Tibial nerve (tissue), 4 donors: Measurements from ENCODE around the gene CCAR1. TPM values are rescaled to one million over a fixed set of nuclear protein-coding genes. Genes with fewer than 3 reads are reported as not detected.

Experiments
- DNase-seq, 2 donors: peaks; one replicate each; pipeline ENCODE4 v3.0.0-alpha.2; 2019; ENCODE audit warnings: low spot score in 2 of 2
- H3K27ac ChIP-seq, 4 donors: fragments of 200-600 bp; sonication (generic) in 3 of 4; one replicate each; pipeline ENCODE4 v1.5.1; 2017 to 2019; ENCODE audit warnings: mild to moderate bottlenecking in 1 of 4
- H3K27me3 ChIP-seq, 2 donors: fragments of 200-600 bp; sonication (generic) in 1 of 2; one replicate each; pipeline versions ENCODE4 v1.5.1 to v1.6.0; 2017 to 2019
- H3K36me3 ChIP-seq, 3 donors: fragments of 200-600 bp; sonication (generic); one replicate each; pipeline ENCODE4 v1.5.1; 2018 to 2019
- H3K4me1 ChIP-seq, 4 donors: fragments of 200-600 bp; sonication (generic) in 3 of 4; one replicate each; pipeline ENCODE4 v1.5.1; 2017 to 2019
- H3K4me3 ChIP-seq, 4 donors: fragments of 200-600 bp; sonication (generic) in 3 of 4; one replicate each; pipeline ENCODE4 v1.5.1; 2017 to 2019; ENCODE audit warnings: mild to moderate bottlenecking in 1 of 4, moderate library complexity in 1 of 4
- H3K9me3 ChIP-seq, 4 donors: fragments of 200-600 bp; sonication (generic) in 3 of 4; one replicate each; pipeline ENCODE4 v1.5.1; 2017 to 2019
- CTCF ChIP-seq, 5 experiments: fragments of 200-600 bp in 3 of 5; fragments of 450-650 bp in 2 of 5; sonication (generic) in 3 of 5; IDR thresholded peaks; one replicate each; pipeline ENCODE4 v1.5.1; 2016 to 2019; ENCODE audit warnings: antibody characterized with exemption in 5 of 5, mild to moderate bottlenecking in 3 of 5, moderate library complexity in 2 of 5
- EP300 ChIP-seq, 2 donors: sonication (generic); formaldehyde crosslinking; IDR thresholded peaks; one replicate each; pipeline ENCODE4 v1.6.1; 2017; ENCODE audit warnings: antibody characterized with exemption in 2 of 2, mild to moderate bottlenecking in 1 of 2
- POLR2A ChIP-seq, 2 donors: fragments of 450-650 bp; IDR thresholded peaks; one replicate each; pipeline ENCODE4 v1.6.1; 2017; ENCODE audit warnings: antibody characterized with exemption in 2 of 2, mild to moderate bottlenecking in 2 of 2, moderate library complexity in 2 of 2
- WGBS, 2 donors: methylation state at CpG; one replicate each; pipeline ENCODE4 v1.1.5; 2018; 5-methylcytosine and 5-hydroxymethylcytosine counted together
- total RNA-seq, 4 donors: library from RNA; depleted of rRNA; stranded (reverse); fragments of >200 nt; gene quantifications; one replicate each; pipeline ENCODE4 v1.1.0, GENCODE V29; 2016

Gene CCAR1
- total RNA-seq, 4 donors from 2014 or later, result 45.4 to 88.5 (median 53.5) TPM

GRCh38 chr10:68790476-68790875, 69.4 kb downstream of the CCAR1 start:
- Histone ChIP-seq H3K9me3 (no peaks in the 10 kb centered on the region), H3K4me3 (no peak overlapping the region), H3K4me1 (no peaks in the 10 kb centered on the region), H3K27me3 (no peaks in the 10 kb centered on the region), H3K36me3 (peaks cover 0 to 99% (median 31%) of the 10 kb centered on the region in 3 donors), H3K27ac (no peak overlapping the region)
- WGBS, 2 donors, result 94 to 95% methylated on average over 10 of the region's 10 CpGs
- DNase-seq, result no peak
- TF ChIP-seq POLR2A (IDR thresholded peaks at IDR 0.05) (no peak), EP300 (IDR thresholded peaks at IDR 0.05) (no peak), CTCF (IDR thresholded peaks at IDR 0.05) (no peak)

GRCh38 chr10:68792115-68792514, 71.1 kb downstream of the CCAR1 start:
- no peak for TF ChIP-seq EP300 (IDR thresholded peaks at IDR 0.05)
- TF ChIP-seq POLR2A (IDR thresholded peaks at IDR 0.05), result no peak
- TF ChIP-seq CTCF (IDR thresholded peaks at IDR 0.05), result peak in 1 of 5 experiments; percentile 16
- Histone ChIP-seq H3K4me1 (no peaks in the 10 kb centered on the region), H3K27me3 (no peaks in the 10 kb centered on the region), H3K4me3 (no peak overlapping the region), H3K9me3 (no peaks in the 10 kb centered on the region), H3K27ac (no peak overlapping the region), H3K36me3 (peaks cover 0 to 99% (median 25%) of the 10 kb centered on the region in 3 donors)
- no peak for DNase-seq
- 46 to 53% methylated on average over 1 of the region's 1 CpG for WGBS, 2 donors

- Histone ChIP-seq H3K4me3 (no peak overlapping the region), H3K9me3 (no peaks in the 10 kb centered on the region), H3K27ac (no peak overlapping the region), H3K27me3 (no peaks in the 10 kb centered on the region), H3K36me3 (peaks cover 0 to 67% (median 0%) of the 10 kb centered on the region in 3 donors), H3K4me1 (no peaks in the 10 kb centered on the region)
- TF ChIP-seq CTCF (IDR thresholded peaks at IDR 0.05) (no peak), POLR2A (IDR thresholded peaks at IDR 0.05) (no peak), EP300 (IDR thresholded peaks at IDR 0.05) (no peak)
- DNase-seq, result no peak
- 95 to 97% methylated on average over 4 of the region's 4 CpGs for WGBS, 2 donors
Measured at GRCh38 chr10:68795886-68796532, 75.0 kb downstream of the CCAR1 start.

GRCh38 chr10:68796605-68797004, 75.6 kb downstream of the CCAR1 start:
- 77 to 83% methylated on average over 3 of the region's 3 CpGs for WGBS, 2 donors
- Histone ChIP-seq H3K4me3 (no peak overlapping the region), H3K9me3 (no peaks in the 10 kb centered on the region), H3K27me3 (no peaks in the 10 kb centered on the region), H3K4me1 (no peaks in the 10 kb centered on the region), H3K27ac (no peak overlapping the region), H3K36me3 (peaks cover 0 to 61% (median 0%) of the 10 kb centered on the region in 3 donors)
- TF ChIP-seq EP300 (IDR thresholded peaks at IDR 0.05) (no peak), CTCF (IDR thresholded peaks at IDR 0.05) (no peak), POLR2A (IDR thresholded peaks at IDR 0.05) (no peak)
- no peak for DNase-seq

GRCh38 chr10:68800211-68800610, 79.2 kb downstream of the CCAR1 start:
- WGBS, 2 donors, result 57 to 63% methylated on average over 2 of the region's 2 CpGs
- TF ChIP-seq CTCF (IDR thresholded peaks at IDR 0.05) (no peak), EP300 (IDR thresholded peaks at IDR 0.05) (no peak), POLR2A (IDR thresholded peaks at IDR 0.05) (no peak)
- Histone ChIP-seq H3K9me3 (no peaks in the 10 kb centered on the region), H3K4me3 (no peak overlapping the region), H3K27me3 (no peaks in the 10 kb centered on the region), H3K36me3 (peaks cover 0 to 26% (median 0%) of the 10 kb centered on the region in 3 donors), H3K27ac (no peak overlapping the region), H3K4me1 (no peaks in the 10 kb centered on the region)
- DNase-seq, result no peak
